ENCODE measurements around the gene NEDD4L.
"Not testable (repeated sequence)": the region's sequence is repeated elsewhere in the genome, so short reads cannot be mapped to it uniquely, and the experiment has no call there.

Gene NEDD4L

DNA sequence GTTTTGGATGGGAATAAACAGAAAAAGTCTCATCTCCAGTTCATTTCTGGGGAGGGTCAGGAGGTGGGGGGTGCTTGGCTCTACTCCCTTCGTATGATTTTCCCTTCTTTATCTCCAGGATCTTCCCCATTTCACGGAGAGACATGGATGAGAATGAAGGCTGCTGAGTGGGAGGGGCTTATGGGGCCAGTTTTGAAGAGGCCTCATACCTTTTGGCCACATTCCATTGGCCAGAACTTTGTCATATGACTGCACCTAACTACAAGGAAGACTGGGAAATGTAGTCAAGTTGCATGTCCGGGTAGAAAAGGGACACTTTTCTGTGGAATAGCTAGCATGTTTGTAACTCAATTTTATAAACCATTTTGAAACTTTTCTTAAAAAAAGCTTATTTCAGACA is 117.6 kb downstream of the NEDD4L start:
- DNase-seq = no peak

DNA sequence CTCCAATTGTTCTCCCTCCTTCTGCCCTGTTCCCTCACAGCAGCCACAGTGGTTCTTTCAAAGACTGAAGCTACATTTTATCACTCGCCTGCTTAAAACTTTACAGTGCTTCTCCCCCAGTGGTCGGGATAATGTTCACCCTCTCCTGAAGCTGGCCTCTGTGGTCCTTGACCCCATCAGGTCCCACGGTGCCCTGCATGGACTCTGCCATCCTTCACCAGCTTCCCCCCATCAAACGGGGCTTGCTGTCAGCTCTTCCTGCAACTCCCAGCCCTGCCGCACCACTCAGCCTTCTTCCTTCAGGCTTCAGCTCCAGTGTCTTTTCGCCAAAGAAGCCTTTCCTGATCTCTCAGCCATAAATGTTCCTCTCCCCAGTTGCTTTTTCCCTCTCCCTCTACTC is 118.1 kb downstream of the NEDD4L start:
- no peak for DNase-seq

DNA sequence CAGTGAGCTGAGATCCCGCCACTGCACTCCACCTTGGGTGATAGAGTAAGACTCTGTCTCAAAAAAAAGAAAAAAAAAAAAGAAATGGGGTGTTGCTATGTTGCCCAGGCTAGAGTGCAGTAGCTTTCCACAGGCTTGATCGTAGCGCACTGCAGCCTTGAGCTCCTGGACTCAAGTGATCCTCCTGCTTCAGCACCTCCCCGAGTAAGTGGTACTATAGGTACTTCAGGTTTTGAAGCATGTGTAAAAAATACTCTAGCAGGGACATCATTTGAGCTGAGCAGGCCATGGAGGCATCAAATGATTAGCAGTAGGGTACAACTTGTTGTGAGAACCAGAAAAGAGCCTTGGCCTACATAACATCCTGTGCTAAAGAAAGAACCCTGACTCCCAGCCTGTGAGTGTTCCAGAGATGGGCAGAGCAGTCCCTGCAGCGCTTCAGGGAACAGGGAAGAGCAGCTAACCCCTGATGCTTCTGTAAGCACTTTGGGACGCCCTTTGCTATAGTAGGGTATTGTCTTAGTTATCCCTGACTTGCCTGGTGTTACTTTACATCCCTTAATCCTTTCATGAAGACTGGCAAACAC is 119.1 kb downstream of the NEDD4L start:
- no peak for DNase-seq

GRCh38 chr18:58166278-58166844 is 122.3 kb downstream of the NEDD4L start:
- DNase-seq = no peak

GRCh38 chr18:58167073-58167472 is 123.0 kb downstream of the NEDD4L start:
- no peak for DNase-seq

DNA sequence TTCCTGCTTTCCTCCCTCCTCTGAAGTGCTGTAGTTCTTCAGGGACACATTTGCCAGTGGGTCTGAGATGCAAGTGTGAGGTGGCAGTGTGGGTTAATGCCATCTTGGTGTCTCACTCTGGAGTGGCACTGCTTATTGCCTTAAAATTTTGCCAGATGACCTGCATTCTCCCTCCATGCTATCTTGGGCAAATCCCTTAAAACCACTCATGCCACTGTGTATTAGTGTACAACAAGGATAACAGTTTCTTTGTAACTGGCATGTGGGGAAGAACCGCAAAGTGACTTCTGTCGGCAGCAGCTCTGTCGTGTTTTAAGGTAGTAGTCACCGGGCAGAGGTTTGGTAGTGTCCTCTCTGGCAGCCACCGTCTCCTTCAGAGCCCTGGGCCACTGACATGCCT is 124.2 kb downstream of the NEDD4L start:
- no peak for DNase-seq

DNA sequence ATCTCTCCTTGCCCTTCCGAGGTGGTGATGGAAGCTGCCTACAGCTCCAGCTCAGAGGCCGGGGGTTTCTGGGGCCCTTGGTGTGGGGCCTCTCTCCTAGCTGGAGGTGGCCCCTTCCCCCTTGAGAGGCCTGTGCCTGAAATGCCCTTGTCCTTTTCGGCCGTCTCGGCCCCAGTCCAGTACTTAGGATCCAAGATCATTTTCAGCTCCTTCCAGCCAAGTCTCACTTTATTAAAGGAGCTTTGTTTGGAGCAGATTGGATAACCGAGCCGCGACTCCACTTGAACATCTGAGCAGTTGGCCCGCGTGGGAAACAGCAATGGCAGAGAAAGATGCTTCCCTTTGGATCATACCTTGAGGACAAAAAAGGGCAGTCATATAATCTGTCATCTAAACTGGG is 125.0 kb downstream of the NEDD4L start:
- DNase-seq = no peak

GRCh38 chr18:58169472-58169871 is 125.4 kb downstream of the NEDD4L start:
- DNase-seq = no peak

GRCh38 chr18:58170036-58170435 is 126.0 kb downstream of the NEDD4L start:
- not testable (repeated sequence) for DNase-seq

DNA sequence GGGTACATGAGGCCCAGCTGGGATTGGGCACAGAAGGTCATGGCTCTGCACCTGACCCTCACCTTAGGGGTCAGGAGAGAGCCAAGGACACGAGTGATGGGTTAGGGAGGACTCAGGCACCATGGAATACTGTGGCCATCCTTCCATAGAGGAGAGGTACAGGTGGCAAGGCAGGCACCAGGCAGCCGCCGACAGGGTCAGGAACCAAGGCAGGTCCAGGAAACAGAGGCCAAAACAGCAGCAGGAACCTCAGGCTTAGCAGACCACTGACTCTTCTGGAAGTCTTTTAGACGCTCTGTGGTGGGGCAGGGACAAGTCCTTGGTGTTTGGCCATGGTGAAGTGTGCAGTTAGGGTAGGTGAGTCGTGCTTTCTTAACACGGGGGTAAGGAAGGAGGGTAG is 128.0 kb downstream of the NEDD4L start:
- no peak for DNase-seq

GRCh38 chr18:58174285-58174684 is 130.3 kb downstream of the NEDD4L start:
- DNase-seq = no peak

GRCh38 chr18:58175122-58175785 is 131.2 kb downstream of the NEDD4L start:
- no peak for DNase-seq

DNA sequence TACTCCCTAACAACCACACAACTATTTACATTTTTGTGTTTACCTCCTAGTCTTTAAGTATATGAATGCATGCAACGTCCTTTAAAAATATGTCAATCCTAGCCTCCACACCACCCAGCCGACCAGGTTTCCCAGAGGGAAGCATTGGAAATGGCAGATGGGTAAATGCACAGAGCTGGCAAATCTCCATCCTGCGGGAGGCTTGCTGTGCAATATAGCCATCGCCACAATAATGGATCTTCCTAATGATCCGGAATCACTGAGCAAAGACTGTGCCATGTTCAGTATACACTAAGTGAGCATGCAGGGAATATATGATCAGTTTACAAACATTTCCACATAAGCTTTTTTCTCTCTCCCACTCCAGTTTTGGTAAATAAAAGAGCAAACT is 131.8 kb downstream of the NEDD4L start:
- no peak for DNase-seq

DNA sequence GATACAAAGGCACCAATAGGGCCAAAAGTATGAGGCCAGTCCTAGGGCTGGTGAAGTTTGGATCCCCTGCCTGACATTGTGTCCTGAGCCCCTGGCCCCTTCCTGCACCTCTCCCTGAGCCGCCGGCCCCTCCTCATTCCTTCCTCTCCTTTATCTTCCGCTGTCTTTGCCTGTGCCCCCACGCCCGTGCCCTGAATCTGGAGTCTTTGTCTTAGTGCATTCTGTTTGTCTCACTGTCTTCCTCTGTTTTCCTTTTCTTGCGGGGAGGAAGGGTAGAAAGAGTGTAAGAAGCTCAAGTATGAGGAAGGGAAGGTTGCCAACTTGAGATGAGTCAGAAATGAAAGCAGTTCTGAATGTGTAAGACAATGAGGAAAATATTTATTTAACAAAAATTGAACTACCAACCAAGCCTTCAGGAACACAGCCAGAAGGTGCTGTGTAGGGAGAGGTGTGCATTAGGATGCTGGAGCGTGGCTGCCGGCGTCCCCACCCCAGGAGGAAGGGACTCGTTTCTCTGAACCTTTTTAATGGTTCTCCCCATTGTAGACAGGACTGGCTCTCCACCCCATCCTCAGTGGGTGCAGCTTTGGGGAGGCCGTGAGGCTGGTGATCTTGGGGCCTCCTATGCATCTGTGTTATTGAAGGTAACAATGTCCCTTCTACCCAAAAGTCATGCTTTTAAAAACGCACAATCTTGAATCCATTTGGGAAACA is 133.1 kb downstream of the NEDD4L start:
- no peak for DNase-seq

- no peak for DNase-seq
Measured at GRCh38 chr18:58177896-58178470, 134.0 kb downstream of the NEDD4L start.

DNA sequence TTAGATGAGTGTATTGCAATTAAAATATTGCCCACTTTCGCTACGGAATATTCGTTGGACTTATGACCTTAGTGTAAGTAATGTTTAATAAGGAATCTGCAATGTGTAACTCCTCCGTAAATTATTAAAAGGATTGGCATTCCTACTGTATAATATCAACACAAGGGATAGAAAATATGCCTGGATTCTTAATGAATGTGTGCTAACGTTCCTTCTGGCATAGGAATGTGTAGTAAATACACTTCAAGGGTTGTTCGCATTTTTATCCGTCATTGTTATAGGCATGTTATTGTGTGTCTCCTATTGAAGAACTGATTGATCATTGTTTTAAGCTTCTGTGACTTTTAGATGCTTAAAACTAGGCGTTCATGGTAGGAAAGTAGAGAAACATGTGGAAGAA is 134.5 kb downstream of the NEDD4L start:
- no peak for DNase-seq

DNA sequence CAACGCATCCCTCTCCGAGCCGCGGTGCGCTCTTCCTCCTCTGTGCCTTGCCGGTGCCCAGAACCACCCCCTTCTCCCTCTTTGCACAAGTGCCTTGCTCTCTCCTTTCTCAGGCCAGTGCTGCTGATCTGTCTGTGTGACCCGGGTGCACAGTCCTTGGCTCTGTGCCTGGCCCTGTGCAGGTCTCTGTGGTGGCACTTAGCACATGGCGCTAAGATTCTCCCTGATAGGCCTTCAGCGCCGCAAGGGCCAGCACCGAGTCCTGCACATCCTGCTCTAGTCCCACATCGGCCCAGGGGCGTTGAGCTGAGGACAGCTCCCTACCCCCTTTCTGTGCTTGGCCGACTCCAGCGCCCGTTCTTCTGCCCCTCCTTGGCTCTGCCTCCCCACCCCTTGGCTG is 136.1 kb downstream of the NEDD4L start:
- DNase-seq = no peak

- DNase-seq = no peak
Measured at GRCh38 chr18:58180738-58181353, 136.8 kb downstream of the NEDD4L start.

DNA sequence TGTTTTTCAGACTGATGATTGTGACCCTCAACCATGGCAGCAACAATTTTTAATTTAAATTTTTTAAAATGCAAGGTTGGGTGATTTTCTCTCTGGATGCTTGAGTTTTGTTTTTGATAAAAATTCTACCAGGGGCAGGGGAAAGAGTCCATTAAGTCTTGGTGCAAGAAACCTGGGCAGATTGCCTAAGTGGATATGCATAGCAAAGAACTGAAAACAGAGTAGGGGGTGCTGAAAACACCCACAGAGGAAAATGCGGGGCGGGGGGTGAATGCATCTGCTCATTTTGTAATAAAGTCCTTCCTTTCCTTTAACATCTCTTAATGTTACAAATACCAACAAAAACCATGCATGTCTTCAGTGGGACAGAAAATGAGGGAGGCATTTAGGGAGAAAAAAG is 138.0 kb downstream of the NEDD4L start:
- DNase-seq = no peak

DNA sequence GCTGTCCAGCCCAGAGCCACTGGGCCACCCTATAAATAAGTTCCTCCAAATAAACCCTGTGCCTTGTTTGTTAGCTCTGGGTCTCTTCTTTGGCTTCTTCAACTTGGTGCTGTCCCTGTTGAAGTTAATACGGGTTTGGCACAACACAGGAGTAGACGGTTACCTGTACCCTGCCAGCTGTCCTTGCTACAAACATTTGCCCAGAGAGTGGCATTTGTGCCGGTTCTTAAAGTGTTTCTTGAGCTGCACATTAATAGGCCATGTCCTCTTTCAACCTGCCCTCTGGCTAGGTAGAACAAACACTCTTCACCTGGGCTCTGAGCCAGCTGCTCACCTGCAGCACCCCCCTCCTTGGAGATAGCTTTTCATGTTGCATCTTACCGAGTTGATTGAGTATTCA is 139.2 kb downstream of the NEDD4L start:
- DNase-seq = peak; percentile 41

- DNase-seq = no peak
Measured at GRCh38 chr18:58186258-58186948, 142.4 kb downstream of the NEDD4L start.

- no peak for DNase-seq
Measured at GRCh38 chr18:58187674-58188073, 143.6 kb downstream of the NEDD4L start.

DNA sequence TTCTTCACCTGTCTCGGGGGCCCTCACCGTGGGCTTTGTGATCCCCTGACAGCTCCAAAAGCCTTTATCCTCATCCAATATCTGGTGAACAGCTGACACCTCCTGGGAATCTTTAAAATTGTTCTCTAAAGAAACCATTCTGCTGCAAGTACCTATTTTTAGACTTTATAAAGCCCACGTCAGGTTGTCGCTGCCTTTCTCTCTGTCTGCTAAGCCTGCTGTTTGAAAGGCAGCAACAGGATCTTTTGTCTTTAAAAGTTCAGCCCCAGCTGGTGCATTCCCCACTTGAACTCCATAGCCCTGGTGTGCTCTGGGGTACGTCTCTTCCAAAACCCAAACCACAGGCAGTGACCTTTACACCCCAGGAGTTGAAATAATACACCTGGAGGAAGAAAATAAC is 145.0 kb downstream of the NEDD4L start:
- DNase-seq = no peak
